Stimulated activated effector memory CD8-positive, alpha-beta T cell treated with anti-CD3 and anti-CD28 coated beads, Interleukin-12 subunit alpha, Interleukin-12 subunit beta, amount 100 ng/mL, for 72 hours (primary cell): ENCODE data around the gene PLEKHB2.
"Not testable (repeated sequence)": the region's sequence is repeated elsewhere in the genome, so short reads cannot be mapped to it uniquely, and the experiment has no call there.

Experiments
- ATAC-seq: fragments of 150-1000 bp; cut with Tn5 transposase; 2 replicates; pipeline ENCODE4 v1.10.0; 2021
- DNase-seq, 2 donors: peaks; one replicate each; pipeline ENCODE4 v3.0.0; 2021 to 2022; ENCODE audit warnings: low spot score in 2 of 2
- H3K27ac Mint-ChIP-seq: one replicate; pipeline ENCODE4 v1.8.0; 2022; ENCODE audit warnings: mild to moderate bottlenecking, mixed read lengths
- H3K36me3 Mint-ChIP-seq: one replicate; pipeline ENCODE4 v1.8.0; 2022; ENCODE audit warnings: mild to moderate bottlenecking, mixed read lengths
- H3K4me1 Mint-ChIP-seq: one replicate; pipeline ENCODE4 v1.8.0; 2022; ENCODE audit warnings: mixed read lengths
- H3K4me3 Mint-ChIP-seq: one replicate; pipeline ENCODE4 v1.8.0; 2022; ENCODE audit warnings: mild to moderate bottlenecking, mixed read lengths
- H3K9me3 Mint-ChIP-seq: one replicate; pipeline ENCODE4 v1.8.0; 2022; ENCODE audit warnings: mixed read lengths

The PLEKHB2 gene

DNA sequence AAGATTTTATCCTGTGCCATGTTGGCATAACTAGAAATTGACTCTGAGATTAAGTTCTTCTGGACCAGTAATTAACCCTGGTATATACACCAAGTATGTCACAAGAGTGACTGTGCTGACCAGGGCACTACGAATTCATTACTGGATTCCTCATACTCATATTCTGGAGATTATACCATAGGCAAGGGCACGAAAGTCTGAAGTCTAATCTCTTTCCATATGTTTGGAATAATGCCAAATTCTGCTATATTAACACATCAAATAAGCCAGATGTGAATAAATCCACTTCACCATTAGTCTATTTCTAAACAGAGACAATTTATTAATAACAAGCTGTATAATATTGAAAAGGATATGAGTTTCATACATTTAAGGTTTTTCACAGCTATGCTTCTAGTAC, 91.0 kb downstream of the PLEKHB2 start:
- ATAC-seq, H3K4me1 Mint-ChIP-seq, H3K27ac Mint-ChIP-seq, H3K36me3 Mint-ChIP-seq, H3K4me3 Mint-ChIP-seq, H3K9me3 Mint-ChIP-seq, DNase-seq: not testable (repeated sequence)
